HepG2 (cell line): Measurements from ENCODE around the gene C1orf35. TPM values are rescaled to one million over a fixed set of nuclear protein-coding genes. Genes with fewer than 3 reads are reported as not detected.

Source experiments
- ATAC-seq: fragments of 200-7000 bp; cut with Tn5 transposase; 3 replicates; pipeline ENCODE4 v1.9.1; 2020; ENCODE audit warnings: mild to moderate bottlenecking, moderate library complexity
- BruUV-seq: library from RNA; stranded (reverse); fragments of 400-500 nt; replicated peaks from 2 replicates; lab custom pipeline; 2021; lab: Mats Ljungman, UMichigan
- CTCF ChIA-PET: fragments of 300-600 bp; formaldehyde crosslinking; extraction: SDS; loops from one replicate; lab custom pipeline; 2021; ENCODE audit warnings: low total read pairs, inconsistent platforms, low intra/inter-chr PET ratio; lab: Yijun Ruan, JAX
- POLR2A ChIA-PET: fragments of 350-600 bp; sonication (Branson Sonifier 250); formaldehyde crosslinking; loops from one replicate; lab custom pipeline; 2020; ENCODE audit warnings: antibody characterized with exemption, inconsistent platforms; lab: Yijun Ruan, JAX
- DNase-seq: peaks from one replicate; pipeline ENCODE4 v3.0.0-alpha.2; 2015; ENCODE audit warnings: low spot score
- FAIRE-seq: peaks from 3 replicates; lab custom pipeline; 2011; peaks lifted over from hg19 to GRCh38; lab: Jason Lieb, UNC
- H2AFZ ChIP-seq: one replicate; pipeline ENCODE4 v1.6.1; 2011; ENCODE audit warnings: low read length, inconsistent platforms
- H3K27ac ChIP-seq: fragments of 300-600 bp; 3 replicates; pipeline ENCODE4 v1.8.0; 2011; ENCODE audit warnings: mixed run types, mild to moderate bottlenecking, mixed read lengths, low read length, inconsistent platforms; ENCODE audit not compliant: insufficient read depth; ENCODE audit errors: extremely low read length
- H3K27me3 ChIP-seq, 2 experiments: fragments of 200-600 bp in 1 of 2; 2 replicates in 1 of 2; 3 replicates in 1 of 2; pipeline versions ENCODE4 v1.6.0 to v1.8.0; 2011; ENCODE audit warnings: low read length in 2 of 2, mild to moderate bottlenecking in 2 of 2, moderate library complexity in 2 of 2, inconsistent platforms in 1 of 2; ENCODE audit not compliant: insufficient read depth in 2 of 2, control insufficient read depth in 1 of 2
- H3K36me3 ChIP-seq, 2 experiments: fragments of 200-600 bp in 1 of 2; replicated peaks in 1 of 2; 2 replicates in 1 of 2; 3 replicates in 1 of 2; pipeline versions ENCODE4 v1.5.1 to v1.8.0; 2011; ENCODE audit warnings: low read length in 2 of 2, inconsistent platforms in 1 of 2; ENCODE audit not compliant: insufficient read depth in 2 of 2, control insufficient read depth in 1 of 2
- H3K4me1 ChIP-seq: 2 replicates; pipeline ENCODE4 v1.5.1; 2012; ENCODE audit warnings: low read length, inconsistent platforms; ENCODE audit not compliant: insufficient read depth
- H3K4me2 ChIP-seq: 2 replicates; pipeline ENCODE4 v1.6.0; 2011; ENCODE audit warnings: low read depth, low read length, inconsistent platforms
- H3K4me3 ChIP-seq, 3 experiments: fragments of 200-600 bp in 1 of 3; sonication (generic), shearing (Covaris generic) in 1 of 3; replicated peaks in 1 of 3; 2 replicates each; pipeline ENCODE4 v1.5.1; 2011 to 2016; ENCODE audit warnings: low read length in 3 of 3, inconsistent platforms in 2 of 3, low read depth in 2 of 3, mild to moderate bottlenecking in 2 of 3, control low read depth in 1 of 3, mixed read lengths in 1 of 3; ENCODE audit not compliant: insufficient read depth in 1 of 3
- H3K79me2 ChIP-seq: one replicate; pipeline ENCODE4 v1.6.1; 2011; ENCODE audit warnings: low read length, inconsistent platforms; ENCODE audit not compliant: insufficient read depth
- H3K9ac ChIP-seq: 2 replicates; pipeline ENCODE4 v1.6.0; 2011; ENCODE audit warnings: mild to moderate bottlenecking, low read depth, low read length, inconsistent platforms; ENCODE audit not compliant: insufficient read depth
- H3K9me3 ChIP-seq: 2 replicates; pipeline ENCODE4 v1.5.1; 2012; ENCODE audit warnings: mild to moderate bottlenecking, low read length
- H4K20me1 ChIP-seq: 2 replicates; pipeline ENCODE4 v1.6.0; 2011; ENCODE audit warnings: inconsistent platforms, mild to moderate bottlenecking, low read length, moderate library complexity; ENCODE audit not compliant: insufficient read depth
- ELF4 ChIP-seq: sonication (generic); formaldehyde crosslinking; IDR thresholded peaks from 2 replicates; pipeline ENCODE4 v1.5.0; 2020; ENCODE audit warnings: missing genetic modification reagents, mild to moderate bottlenecking, moderate library complexity, borderline replicate concordance
- ZNF605 ChIP-seq: sonication (generic); formaldehyde crosslinking; IDR thresholded peaks from 2 replicates; pipeline ENCODE4 v1.8.0; 2022; ENCODE audit warnings: mild to moderate bottlenecking, missing genetic modification reagents
- WGBS: methylation state at CpG from one replicate; pipeline ENCODE4 v1.1.6; 2017; ENCODE audit warnings: low lambda C conversion rate; 5-methylcytosine and 5-hydroxymethylcytosine counted together
- in situ Hi-C: cut with HindIII; loops from 2 replicates; pipeline ENCODE4 v1.10.0; 2017; ENCODE audit warnings: low pct_unique_long_range_greater_than_20kb; ENCODE audit not compliant: extremely low pct_ligation_motif_present
- intact Hi-C: fragments of 100-400 bp; cut with micrococcal nuclease; formaldehyde crosslinking; loops from one replicate; pipeline ENCODE4 v1.10.0; 2022; ENCODE audit not compliant: unreplicated experiment
- polyA plus RNA-seq, 8 experiments: library from polyadenylated mRNA; depleted of rRNA in 3 of 8; stranded (reverse) in 7 of 8; unstranded in 1 of 8; fragments of >200 nt; fragmentation: Illumina TruSeq in 4 of 8; extraction: Trizol in 4 of 8; gene quantifications; 2 replicates each; pipeline versions ENCODE4 v1.2.1 to v1.2.3, GENCODE V29; 2011 to 2016; ENCODE audit warnings: low read depth in 4 of 8, missing spikeins in 1 of 8, mixed read lengths in 1 of 8; ENCODE audit not compliant: insufficient read depth in 1 of 8
- total RNA-seq, 5 experiments: library from RNA; depleted of rRNA; stranded (reverse); fragments of >200 nt; fragmentation: Illumina TruSeq; extraction: Trizol; gene quantifications; 2 replicates each; pipeline ENCODE4 v1.2.3, GENCODE V29; 2016; ENCODE audit warnings: low read depth in 1 of 5
- TF ChIP-seq, protein P1 (sequence below): IDR thresholded peaks from 2 replicates; pipeline ENCODE4 v1.6.1; 2016
- TF ChIP-seq, protein P2 (sequence below): sonication (generic); formaldehyde crosslinking; IDR thresholded peaks from 2 replicates; pipeline ENCODE4 v1.4.0; 2020; ENCODE audit warnings: low read depth, missing genetic modification reagents

C1orf35 gene
- total and polyA plus RNA-seq, 2 of the 13 experiments (the other 11 are each of a cell fraction or from before 2014, with no cell fraction given): 8.1 to 19.3 TPM

DNA sequence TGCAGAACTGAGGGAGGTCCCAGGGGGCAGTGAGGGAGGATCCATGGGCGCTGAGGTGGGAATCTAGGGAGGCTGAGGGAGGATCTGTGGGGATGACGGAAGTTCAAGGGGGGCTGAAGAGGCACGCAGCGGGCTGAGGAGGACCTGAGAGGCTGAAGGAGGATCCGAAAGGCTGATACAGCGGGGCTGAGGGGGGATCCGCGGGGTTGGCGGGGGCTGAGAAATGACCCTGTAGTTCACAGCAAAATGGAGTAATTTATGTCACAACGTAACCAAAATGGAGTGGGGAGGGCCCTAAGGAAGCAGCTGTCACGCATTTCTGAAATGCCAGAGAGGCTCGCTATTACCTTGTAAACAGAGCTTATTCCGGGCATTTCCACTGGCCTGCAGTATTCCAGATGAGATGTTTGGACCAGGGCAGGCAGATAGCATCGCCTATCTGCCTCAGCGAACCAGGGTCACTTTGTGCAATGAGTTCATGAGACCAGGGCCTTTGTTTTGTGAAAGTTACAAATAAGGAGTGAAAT, 6.9 kb upstream of the C1orf35 start (continued):
- TF ChIP-seq, protein P1, sequence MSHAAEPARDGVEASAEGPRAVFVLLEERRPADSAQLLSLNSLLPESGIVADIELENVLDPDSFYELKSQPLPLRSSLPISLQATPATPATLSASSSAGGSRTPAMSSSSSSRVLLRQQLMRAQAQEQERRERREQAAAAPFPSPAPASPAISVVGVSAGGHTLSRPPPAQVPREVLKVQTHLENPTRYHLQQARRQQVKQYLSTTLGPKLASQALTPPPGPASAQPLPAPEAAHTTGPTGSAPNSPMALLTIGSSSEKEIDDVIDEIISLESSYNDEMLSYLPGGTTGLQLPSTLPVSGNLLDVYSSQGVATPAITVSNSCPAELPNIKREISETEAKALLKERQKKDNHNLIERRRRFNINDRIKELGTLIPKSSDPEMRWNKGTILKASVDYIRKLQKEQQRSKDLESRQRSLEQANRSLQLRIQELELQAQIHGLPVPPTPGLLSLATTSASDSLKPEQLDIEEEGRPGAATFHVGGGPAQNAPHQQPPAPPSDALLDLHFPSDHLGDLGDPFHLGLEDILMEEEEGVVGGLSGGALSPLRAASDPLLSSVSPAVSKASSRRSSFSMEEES (CRISPR knock-in tag): peak; percentile 16; the same call in 1 of the 2 replicates
- TF ChIP-seq, protein P2, sequence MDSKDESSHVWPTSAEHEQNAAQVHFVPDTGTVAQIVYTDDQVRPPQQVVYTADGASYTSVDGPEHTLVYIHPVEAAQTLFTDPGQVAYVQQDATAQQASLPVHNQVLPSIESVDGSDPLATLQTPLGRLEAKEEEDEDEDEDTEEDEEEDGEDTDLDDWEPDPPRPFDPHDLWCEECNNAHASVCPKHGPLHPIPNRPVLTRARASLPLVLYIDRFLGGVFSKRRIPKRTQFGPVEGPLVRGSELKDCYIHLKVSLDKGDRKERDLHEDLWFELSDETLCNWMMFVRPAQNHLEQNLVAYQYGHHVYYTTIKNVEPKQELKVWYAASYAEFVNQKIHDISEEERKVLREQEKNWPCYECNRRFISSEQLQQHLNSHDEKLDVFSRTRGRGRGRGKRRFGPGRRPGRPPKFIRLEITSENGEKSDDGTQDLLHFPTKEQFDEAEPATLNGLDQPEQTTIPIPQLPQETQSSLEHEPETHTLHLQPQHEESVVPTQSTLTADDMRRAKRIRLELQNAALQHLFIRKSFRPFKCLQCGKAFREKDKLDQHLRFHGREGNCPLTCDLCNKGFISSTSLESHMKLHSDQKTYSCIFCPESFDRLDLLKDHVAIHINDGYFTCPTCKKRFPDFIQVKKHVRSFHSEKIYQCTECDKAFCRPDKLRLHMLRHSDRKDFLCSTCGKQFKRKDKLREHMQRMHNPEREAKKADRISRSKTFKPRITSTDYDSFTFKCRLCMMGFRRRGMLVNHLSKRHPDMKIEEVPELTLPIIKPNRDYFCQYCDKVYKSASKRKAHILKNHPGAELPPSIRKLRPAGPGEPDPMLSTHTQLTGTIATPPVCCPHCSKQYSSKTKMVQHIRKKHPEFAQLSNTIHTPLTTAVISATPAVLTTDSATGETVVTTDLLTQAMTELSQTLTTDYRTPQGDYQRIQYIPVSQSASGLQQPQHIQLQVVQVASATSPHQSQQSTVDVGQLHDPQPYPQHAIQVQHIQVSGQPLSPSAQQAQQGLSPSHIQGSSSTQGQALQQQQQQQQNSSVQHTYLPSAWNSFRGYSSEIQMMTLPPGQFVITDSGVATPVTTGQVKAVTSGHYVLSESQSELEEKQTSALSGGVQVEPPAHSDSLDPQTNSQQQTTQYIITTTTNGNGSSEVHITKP (CRISPR knock-in tag): no peak; the same call in 1 of the 2 replicates

DNA sequence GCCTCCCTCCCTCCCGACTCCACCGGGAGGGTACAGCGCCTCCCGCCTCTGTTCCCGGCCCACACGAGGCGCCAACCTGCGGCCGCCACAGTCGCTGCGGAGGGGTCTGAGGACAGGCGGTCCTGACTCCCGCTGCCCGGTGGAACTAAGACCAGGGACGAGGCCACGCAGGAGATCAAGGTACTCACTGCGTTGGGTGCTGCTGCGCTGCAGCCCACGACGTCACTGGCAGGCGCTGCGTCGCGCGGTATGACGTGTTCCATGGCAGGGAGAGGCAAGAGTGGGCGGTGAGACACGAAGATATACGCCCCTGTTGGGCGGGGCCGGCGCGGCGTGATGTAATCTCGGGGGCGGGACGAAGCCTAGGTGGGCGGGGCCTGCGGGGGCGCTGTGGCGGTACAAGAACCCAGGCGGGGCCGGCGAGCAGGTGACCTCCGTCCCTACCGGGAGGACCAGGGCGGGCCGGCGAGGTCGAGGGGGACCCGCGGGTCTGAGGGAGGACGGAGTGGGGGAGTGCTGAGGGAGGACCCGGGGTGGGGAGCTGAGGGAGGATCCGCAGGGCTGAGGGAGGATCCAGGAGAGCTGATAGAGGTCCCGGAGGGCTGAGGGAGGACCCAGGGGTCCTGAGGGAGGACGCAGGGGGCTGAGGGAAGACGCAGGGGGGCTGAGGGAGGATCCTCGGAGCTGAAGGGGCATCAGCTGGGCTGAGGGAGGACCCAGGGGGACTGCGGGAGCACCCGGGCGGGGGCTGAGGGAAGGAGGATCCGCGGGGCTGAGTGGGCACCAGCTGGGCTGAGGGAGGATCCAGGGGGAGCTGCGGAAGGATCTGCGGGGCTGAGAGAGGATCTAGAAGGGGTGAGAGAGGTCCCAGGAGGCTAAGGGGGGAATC, 6.2 kb upstream of the C1orf35 start, which contains the start of gene MRPL55:
Gene MRPL55, minus strand, starts transcription at position 227 of the 889 bp plus-strand sequence. CDS start 1,039 bp downstream, outside the sequence.
- peak within 1 kb of the TSS; percentile 90 for H3K27ac ChIP-seq
- H3K4me1 ChIP-seq: peaks cover 34% of the 10 kb centered on the region
- in situ Hi-C loops: no loop called here
- ChIA-PET CTCF (no interaction called here), POLR2A (interaction anchor here (0.7 to 2.1 kb wide), 11 partner anchors 8 to 1704 kb away, joined by 3 to 38 read pairs (median 4); partner anchors contain the start of genes ARF1 and IBA57)
- ATAC-seq: peak; percentile 80
- WGBS: 1% methylated on average over 57 of the region's 66 CpGs
- H3K9me3 ChIP-seq: no peaks in the 10 kb centered on the region
- intact Hi-C loops: no loop called here
- no TSS peak for BruUV-seq
- no peaks in the 10 kb centered on the region; a peak in 1 of 5 replicates for H3K27me3 ChIP-seq
- peak within 1 kb of the TSS; percentile 90 to 99 (median 97) for H3K4me3 ChIP-seq
- peaks cover 2 to 7% of the 10 kb centered on the region in 2 experiments; a peak in 2 of 5 replicates for H3K36me3 ChIP-seq
- peak; percentile 79 for FAIRE-seq
- no peaks in the 10 kb centered on the region for H4K20me1 ChIP-seq
- no peak within 1 kb of the TSS for H2AFZ ChIP-seq
- DNase-seq: peak; percentile 92
- H3K79me2 ChIP-seq: peaks cover 18% of the 10 kb centered on the region
- H3K9ac ChIP-seq: peak within 1 kb of the TSS; percentile 97
- peak within 1 kb of the TSS; percentile 93 for H3K4me2 ChIP-seq
- TF ChIP-seq ELF4 (CRISPR knock-in tag) (no peak), ZNF605 (peak; percentile 85; the same call in 1 of the 2 replicates)
